Adrenal gland (tissue), 12 donors: ENCODE results near the gene MACF1. TPM values are rescaled to one million over a fixed set of nuclear protein-coding genes. Genes with fewer than 3 reads are reported as not detected.

Experiments
- DNase-seq, 7 donors: peaks; one replicate each; pipeline ENCODE4 v3.0.0-alpha.2; 2019 to 2020
- H3K27ac ChIP-seq, 5 donors: fragments of 200-600 bp; sonication (generic) in 4 of 5; 1 replicate in 3 of 5; 2 replicates in 2 of 5; pipeline versions ENCODE4 v1.5.1 to v1.8.0; 2016 to 2020; ENCODE audit warnings: mild to moderate bottlenecking in 1 of 5
- H3K27me3 ChIP-seq: fragments of 200-600 bp; 2 replicates; pipeline ENCODE4 v1.8.0; 2021
- H3K36me3 ChIP-seq, 2 donors: fragments of 200-600 bp; replicated peaks in 1 of 2; 1 replicate in 1 of 2; 2 replicates in 1 of 2; pipeline versions ENCODE4 v1.5.1 to v1.8.0; 2018 to 2022
- H3K4me1 ChIP-seq, 2 donors: fragments of 200-600 bp; replicated peaks in 1 of 2; 1 replicate in 1 of 2; 2 replicates in 1 of 2; pipeline versions ENCODE4 v1.5.1 to v1.8.0; 2018 to 2021
- H3K4me3 ChIP-seq, 4 donors: fragments of 200-600 bp; sonication (generic) in 3 of 4; one replicate each; pipeline ENCODE4 v1.5.1; 2016 to 2018
- H3K9me3 ChIP-seq, 3 donors: fragments of 200-600 bp; sonication (generic) in 1 of 3; replicated peaks in 1 of 3; 1 replicate in 2 of 3; 2 replicates in 1 of 3; pipeline versions ENCODE4 v1.5.1 to v1.8.0; 2016 to 2021
- CTCF ChIP-seq, 6 experiments: fragments of 450-650 bp in 4 of 6; fragments of 200-600 bp in 2 of 6; sonication (generic) in 1 of 6; IDR thresholded peaks; 1 replicate in 5 of 6; 2 replicates in 1 of 6; pipeline versions ENCODE4 v1.5.1 to v1.8.0; 2016 to 2021; ENCODE audit warnings: antibody characterized with exemption in 6 of 6, mild to moderate bottlenecking in 2 of 6, moderate library complexity in 1 of 6
- POLR2A ChIP-seq, 2 donors: fragments of 450-650 bp; IDR thresholded peaks; one replicate each; pipeline ENCODE4 v1.6.1; 2017; ENCODE audit warnings: antibody characterized with exemption in 2 of 2, mild to moderate bottlenecking in 2 of 2, moderate library complexity in 1 of 2
- WGBS, 4 donors: extraction: QIAGEN DNeasy Blood & Tissue Kit in 2 of 4; methylation state at CpG; one replicate each; pipeline versions ENCODE4 v1.1.5 to v1.1.7; 2013 to 2017; 5-methylcytosine and 5-hydroxymethylcytosine counted together
- intact Hi-C, 2 donors: fragments of 100-400 bp; cut with DNase I; formaldehyde crosslinking; loops; one replicate each; pipeline versions ENCODE4 v1.14.1 to v1.15.0; 2022 to 2023
- polyA plus RNA-seq, 3 donors: library from polyadenylated mRNA; stranded (reverse); fragments of 200-250 nt in 2 of 3; fragments of 350-450 nt in 1 of 3; fragmentation: Illumina TruSeq in 1 of 3; extraction: RNeasy Lipid Tissue Mini Kit (QIAGEN cat#74804) in 1 of 3; gene quantifications; one replicate each; pipeline ENCODE4 v1.2.3, GENCODE V29; 2013 to 2014
- total RNA-seq, 9 donors: library from RNA; depleted of rRNA in 4 of 9; stranded (reverse); fragments of >200 nt in 4 of 9; fragments of 120-200 nt in 1 of 9; fragmentation: NEBNext Ultra II Directional in 1 of 9; extraction: Animal tissue kit (Norgen Biotek cat#: 25700) in 1 of 9; gene quantifications; one replicate each; pipeline versions ENCODE4 v1.1.0 to v1.2.4, GENCODE V29; 2013 to 2023
- donor health status: healthy with polysubstance abuse.
- donor health status: Bipolar disorder and iron deficiency.
- donor health status: DM: yes; HTN: yes; CAD: no.
- donor health status: DM: no; HTN: no; CAD: no.
- donor health status: DM: no; HTN: no; CAD: no.
- donor health status: DM: yes; HTN: yes; CAD: no.

MACF1 gene
- total and polyA plus RNA-seq, 12 donors, result 85.1 to 334 (median 219) TPM

GRCh38 chr1:39434797-39435395 lies 230.4 kb downstream of the MACF1 start:
- intact Hi-C loops, result loop anchor here in 1 of 2 donors (10.0 kb wide), 1 partner anchor 110 kb away; no protein-coding TSS in a partner anchor
- Histone ChIP-seq H3K9me3 (no peaks in the 10 kb centered on the region), H3K27me3 (no peaks in the 10 kb centered on the region), H3K36me3 (peaks cover 0 to 96% of the 10 kb centered on the region in 2 donors), H3K27ac (peak overlapping the region in 1 of 5 donors; percentile 2), H3K4me1 (no peaks in the 10 kb centered on the region), H3K4me3 (no peak overlapping the region)
- 92 to 95% (median 93%) methylated on average over 3 of the region's 3 CpGs for WGBS, 4 donors
- TF ChIP-seq POLR2A (IDR thresholded peaks at IDR 0.05) (no peak), CTCF (IDR thresholded peaks at IDR 0.05) (no peak)
- DNase-seq, result no peak

GRCh38 chr1:39435597-39435996 lies 231.1 kb downstream of the MACF1 start:
- Histone ChIP-seq H3K4me1 (no peaks in the 10 kb centered on the region), H3K27ac (no peak overlapping the region), H3K27me3 (no peaks in the 10 kb centered on the region), H3K9me3 (no peaks in the 10 kb centered on the region), H3K4me3 (no peak overlapping the region), H3K36me3 (peaks cover 0 to 96% of the 10 kb centered on the region in 2 donors)
- WGBS, 4 donors, result 95 to 99% (median 96%) methylated on average over 5 of the region's 5 CpGs
- TF ChIP-seq CTCF (IDR thresholded peaks at IDR 0.05) (no peak), POLR2A (IDR thresholded peaks at IDR 0.05) (no peak)
- intact Hi-C loops, result loop anchor here in 1 of 2 donors (10.0 kb wide), 1 partner anchor 111 kb away; no protein-coding TSS in a partner anchor
- no peak for DNase-seq

- DNase-seq, result no peak
- intact Hi-C loops, result loop anchor here in 1 of 2 donors (10.0 kb wide), 1 partner anchor 112 kb away; no protein-coding TSS in a partner anchor
- Histone ChIP-seq H3K4me1 (no peaks in the 10 kb centered on the region), H3K27me3 (no peaks in the 10 kb centered on the region), H3K27ac (no peak overlapping the region), H3K4me3 (no peak overlapping the region), H3K9me3 (no peaks in the 10 kb centered on the region), H3K36me3 (peaks cover 0 to 96% of the 10 kb centered on the region in 2 donors)
- TF ChIP-seq POLR2A (IDR thresholded peaks at IDR 0.05), result no peak
- no peak for TF ChIP-seq CTCF (IDR thresholded peaks at IDR 0.05)
- WGBS, 4 donors, result 74 to 88% (median 85%) methylated on average over 3 of the region's 3 CpGs
These were observed 232.3 kb downstream of the MACF1 start for GRCh38 chr1:39436842-39437241.

- no peaks in the 10 kb centered on the region for H3K9me3 ChIP-seq
- no peaks in the 10 kb centered on the region for H3K27me3 ChIP-seq
- DNase-seq, result no peak
- H3K27ac ChIP-seq, result no peak overlapping the region
- no peaks in the 10 kb centered on the region for H3K4me1 ChIP-seq
- peaks cover 0 to 97% of the 10 kb centered on the region in 2 donors for H3K36me3 ChIP-seq
- intact Hi-C loops, result loop anchor here in 1 of 2 donors (10.0 kb wide), 1 partner anchor 113 kb away; no protein-coding TSS in a partner anchor
- 88 to 96% (median 90%) methylated on average over 2 of the region's 2 CpGs for whole genome bisulfite sequencing, 4 donors
- TF ChIP-seq CTCF (IDR thresholded peaks at IDR 0.05), result no peak
- no peak for TF ChIP-seq POLR2A (IDR thresholded peaks at IDR 0.05)
- no peak overlapping the region for H3K4me3 ChIP-seq
These were observed 233.5 kb downstream of the MACF1 start for GRCh38 chr1:39438042-39438441.
